ENCODE data around the gene PCNX3.
A peak's percentile ranks its signal among the peaks of the same experiment; 100 is the strongest.

DNA sequence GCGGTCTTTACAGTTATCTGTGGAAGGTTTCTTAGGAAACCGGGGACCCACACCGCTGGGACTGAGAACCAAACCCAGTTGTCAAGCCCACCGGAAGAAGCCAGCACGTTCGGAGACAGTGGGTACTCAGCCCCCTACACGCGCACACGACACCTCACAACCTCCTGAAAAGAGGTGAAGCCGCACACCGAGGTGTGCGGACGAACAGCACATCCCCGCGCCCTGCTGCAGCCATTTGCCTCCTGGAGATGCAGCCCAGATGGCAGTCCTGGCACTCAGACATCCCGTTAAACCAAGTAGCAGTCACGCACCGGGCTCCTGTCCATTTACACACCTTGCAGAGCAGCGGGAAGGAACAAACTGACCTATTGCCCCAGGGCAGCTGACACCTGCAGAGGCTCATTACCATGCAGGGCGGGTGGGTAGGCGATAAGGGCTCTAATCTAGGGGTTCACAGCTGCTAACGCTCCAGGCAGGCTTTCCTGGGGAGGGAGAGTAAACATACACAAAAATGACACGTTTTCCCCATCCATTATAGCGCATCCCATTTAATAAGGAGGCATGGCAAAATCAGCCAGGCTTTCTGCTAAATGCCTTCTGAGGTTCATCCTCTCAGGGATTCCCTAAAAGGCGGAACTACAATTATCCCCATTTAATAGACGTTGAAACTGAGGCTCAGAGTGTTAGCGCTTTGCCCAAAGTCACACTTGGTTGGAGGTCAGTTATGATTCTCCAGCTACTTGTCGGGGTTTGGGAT is 40.6 kb upstream of the PCNX3 start:
- no peak for TF ChIP-seq POLR2A (IDR thresholded peaks at IDR 0.05; ENCODE audit: borderline replicate concordance, extremely low read depth, insufficient read depth, insufficient read length)
- TF ChIP-seq, protein P1, sequence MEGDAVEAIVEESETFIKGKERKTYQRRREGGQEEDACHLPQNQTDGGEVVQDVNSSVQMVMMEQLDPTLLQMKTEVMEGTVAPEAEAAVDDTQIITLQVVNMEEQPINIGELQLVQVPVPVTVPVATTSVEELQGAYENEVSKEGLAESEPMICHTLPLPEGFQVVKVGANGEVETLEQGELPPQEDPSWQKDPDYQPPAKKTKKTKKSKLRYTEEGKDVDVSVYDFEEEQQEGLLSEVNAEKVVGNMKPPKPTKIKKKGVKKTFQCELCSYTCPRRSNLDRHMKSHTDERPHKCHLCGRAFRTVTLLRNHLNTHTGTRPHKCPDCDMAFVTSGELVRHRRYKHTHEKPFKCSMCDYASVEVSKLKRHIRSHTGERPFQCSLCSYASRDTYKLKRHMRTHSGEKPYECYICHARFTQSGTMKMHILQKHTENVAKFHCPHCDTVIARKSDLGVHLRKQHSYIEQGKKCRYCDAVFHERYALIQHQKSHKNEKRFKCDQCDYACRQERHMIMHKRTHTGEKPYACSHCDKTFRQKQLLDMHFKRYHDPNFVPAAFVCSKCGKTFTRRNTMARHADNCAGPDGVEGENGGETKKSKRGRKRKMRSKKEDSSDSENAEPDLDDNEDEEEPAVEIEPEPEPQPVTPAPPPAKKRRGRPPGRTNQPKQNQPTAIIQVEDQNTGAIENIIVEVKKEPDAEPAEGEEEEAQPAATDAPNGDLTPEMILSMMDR (IDR thresholded peaks at IDR 0.05 in 2 of 3, conservative IDR thresholded peaks at IDR 0.05 in 1 of 3; ENCODE audit: borderline replicate concordance in 1 of 3, insufficient read depth in 1 of 3, low read depth in 2 of 3, low read length in 2 of 3), result no peak
- TF ChIP-seq EZH2 (IDR thresholded peaks at IDR 0.05), result no peak
- TF ChIP-seq RAD21 (IDR thresholded peaks at IDR 0.05; ENCODE audit: low read depth), result no peak
- TF ChIP-seq ZNF274 (IDR thresholded peaks at IDR 0.05; ENCODE audit: low read depth, low read length), result no peak
- no peak for TF ChIP-seq CEBPB (IDR thresholded peaks at IDR 0.05; ENCODE audit: low read depth)
- TF ChIP-seq, protein P2, sequence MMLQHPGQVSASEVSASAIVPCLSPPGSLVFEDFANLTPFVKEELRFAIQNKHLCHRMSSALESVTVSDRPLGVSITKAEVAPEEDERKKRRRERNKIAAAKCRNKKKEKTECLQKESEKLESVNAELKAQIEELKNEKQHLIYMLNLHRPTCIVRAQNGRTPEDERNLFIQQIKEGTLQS (IDR thresholded peaks at IDR 0.05), result no peak
- no peak for TF ChIP-seq ZFX (IDR thresholded peaks at IDR 0.05)
- no peak for TF ChIP-seq SP1 (IDR thresholded peaks at IDR 0.05; ENCODE audit: low read depth)
- TF ChIP-seq POLR2AphosphoS5 (IDR thresholded peaks at IDR 0.05; ENCODE audit: low read depth, low read length), result peak; percentile 47

All from HCT116 (cell line).